Smooth muscle cell (in vitro differentiated cells): ENCODE measurements around the gene TPRN. TPM values are rescaled to one million over a fixed set of nuclear protein-coding genes. Genes with fewer than 3 reads are reported as not detected.

ENCODE experiments used
- DNase-seq: peaks from one replicate; lab custom pipeline; 2025; ENCODE audit not compliant: unreplicated experiment; lab: John Stamatoyannopoulos, UW
- H2AFZ ChIP-seq: fragments of 200-600 bp; sonication (generic); 2 replicates; pipeline ENCODE4 v1.6.0; 2016; ENCODE audit warnings: antibody characterized with exemption, low read depth, mild to moderate bottlenecking
- H3F3A ChIP-seq: fragments of 200-600 bp; sonication (generic); 2 replicates; pipeline ENCODE4 v1.6.0; 2017; ENCODE audit warnings: antibody characterized with exemption, low read depth
- H3K27ac ChIP-seq: fragments of 200-600 bp; sonication (generic); 2 replicates; pipeline ENCODE4 v1.5.1; 2016; ENCODE audit warnings: low read depth, mild to moderate bottlenecking
- H3K27me3 ChIP-seq: fragments of 200-600 bp; sonication (generic); 2 replicates; pipeline ENCODE4 v1.6.1; 2016; ENCODE audit warnings: low read depth, mild to moderate bottlenecking
- H3K36me3 ChIP-seq: fragments of 200-600 bp; sonication (generic); 2 replicates; pipeline ENCODE4 v1.5.1; 2016; ENCODE audit warnings: low read depth
- H3K4me1 ChIP-seq: fragments of 200-600 bp; sonication (generic); 2 replicates; pipeline ENCODE4 v1.5.1; 2016; ENCODE audit warnings: low read depth
- H3K4me2 ChIP-seq: fragments of 200-600 bp; sonication (generic); 2 replicates; pipeline ENCODE4 v1.6.0; 2016; ENCODE audit warnings: mild to moderate bottlenecking
- H3K4me3 ChIP-seq: fragments of 200-600 bp; sonication (generic); 2 replicates; pipeline ENCODE4 v1.5.1; 2016; ENCODE audit warnings: mild to moderate bottlenecking
- H3K79me2 ChIP-seq: fragments of 200-600 bp; sonication (generic); 2 replicates; pipeline ENCODE4 v1.6.0; 2016; ENCODE audit warnings: low read depth, mild to moderate bottlenecking
- H3K9ac ChIP-seq: fragments of 200-600 bp; sonication (generic); 2 replicates; pipeline ENCODE4 v1.6.0; 2016; ENCODE audit warnings: low read depth
- H3K9me3 ChIP-seq: fragments of 200-600 bp; sonication (generic); replicated peaks from 2 replicates; pipeline ENCODE4 v1.5.1; 2016; ENCODE audit warnings: low read depth
- H4K20me1 ChIP-seq: fragments of 200-600 bp; sonication (generic); 2 replicates; pipeline ENCODE4 v1.6.0; 2016; ENCODE audit warnings: low read depth
- CTCF ChIP-seq: fragments of 200-600 bp; sonication (generic); IDR thresholded peaks from 2 replicates; pipeline ENCODE4 v1.5.1; 2017; ENCODE audit warnings: borderline replicate concordance, mild to moderate bottlenecking, antibody characterized with exemption; ENCODE audit not compliant: insufficient read depth, poor library complexity, severe bottlenecking
- WGBS: methylation state at CpG from one replicate; pipeline ENCODE4 v1.1.7; 2016; ENCODE audit warnings: low lambda C conversion rate; 5-methylcytosine and 5-hydroxymethylcytosine counted together
- polyA plus RNA-seq: library from polyadenylated mRNA; unstranded; fragments of >200 nt; fragmentation: Nextera tagmentation; extraction: Ambion mirVana; gene quantifications from 2 replicates; pipeline ENCODE4 v1.2.1, GENCODE V29; 2016
- total RNA-seq: library from RNA; depleted of rRNA; stranded (reverse); fragments of >200 nt; gene quantifications from 2 replicates; pipeline ENCODE4 v1.2.3, GENCODE V29; 2014

TPRN gene
- total and polyA plus RNA-seq, 2 experiments from 2014 or later: 4.0 to 19.0 TPM

GRCh38 chr9:137178201-137178938, 22.2 kb downstream of the TPRN start:
- no peak for DNase-seq
- no peaks in the 10 kb centered on the region for H3K36me3 ChIP-seq
- H4K20me1 ChIP-seq: no peaks in the 10 kb centered on the region
- H3F3A ChIP-seq: no peaks in the 10 kb centered on the region
- H3K4me1 ChIP-seq: no peaks in the 10 kb centered on the region
- no peak overlapping the region for H3K4me2 ChIP-seq
- no peak overlapping the region for H3K4me3 ChIP-seq
- H3K9me3 ChIP-seq: no peaks in the 10 kb centered on the region
- 94% methylated on average over 23 of the region's 23 CpGs for WGBS
- no peak overlapping the region for H3K27ac ChIP-seq
- H3K9ac ChIP-seq: no peak overlapping the region
- no peak overlapping the region for H2AFZ ChIP-seq
- no peaks in the 10 kb centered on the region for H3K27me3 ChIP-seq
- no peak for TF ChIP-seq CTCF
- H3K79me2 ChIP-seq: no peaks in the 10 kb centered on the region

- Histone ChIP-seq H3K4me3 (no peak overlapping the region), H3K79me2 (no peaks in the 10 kb centered on the region), H2AFZ (no peak overlapping the region), H3K4me1 (no peaks in the 10 kb centered on the region), H3K4me2 (no peak overlapping the region), H3K27ac (no peak overlapping the region), H3K27me3 (peaks cover 9% of the 10 kb centered on the region), H3K9ac (no peak overlapping the region), H3K36me3 (no peaks in the 10 kb centered on the region), H3F3A (no peaks in the 10 kb centered on the region), H3K9me3 (no peaks in the 10 kb centered on the region), H4K20me1 (no peaks in the 10 kb centered on the region)
- WGBS: 65% methylated on average over 17 of the region's 17 CpGs
- peak; percentile 36 for TF ChIP-seq CTCF
- no peak for DNase-seq
Measured at GRCh38 chr9:137176302-137177182, 24.0 kb downstream of the TPRN start.

GRCh38 chr9:137175345-137175961, 25.1 kb downstream of the TPRN start:
- no peak for DNase-seq
- WGBS: 56% methylated on average over 31 of the region's 33 CpGs
- H4K20me1 ChIP-seq: no peaks in the 10 kb centered on the region
- H3K27me3 ChIP-seq: peaks cover 20% of the 10 kb centered on the region
- H3K4me1 ChIP-seq: no peaks in the 10 kb centered on the region
- no peaks in the 10 kb centered on the region for H3K79me2 ChIP-seq
- no peaks in the 10 kb centered on the region for H3K36me3 ChIP-seq
- no peaks in the 10 kb centered on the region for H3K9me3 ChIP-seq
- no peak overlapping the region for H2AFZ ChIP-seq
- no peak overlapping the region for H3K4me3 ChIP-seq
- no peak overlapping the region for H3K9ac ChIP-seq
- H3K27ac ChIP-seq: no peak overlapping the region
- TF ChIP-seq CTCF: no peak
- H3K4me2 ChIP-seq: no peak overlapping the region
- H3F3A ChIP-seq: no peaks in the 10 kb centered on the region
